Gastroesophageal sphincter (tissue), 4 donors: ENCODE data around the gene COX8C. TPM values are rescaled to one million over a fixed set of nuclear protein-coding genes. Genes with fewer than 3 reads are reported as not detected.

Experiments
- ATAC-seq: fragments of 150-250 bp; one replicate; pipeline ENCODE4 v1.9.1; 2016; ENCODE audit warnings: mild to moderate bottlenecking, moderate library complexity
- H3K27ac ChIP-seq, 4 donors: fragments of 200-600 bp; sonication (generic) in 3 of 4; 1 replicate in 3 of 4; 2 replicates in 1 of 4; pipeline ENCODE4 v1.5.1; 2016 to 2019
- H3K27me3 ChIP-seq: fragments of 200-600 bp; sonication (generic); one replicate; pipeline ENCODE4 v1.5.1; 2019
- H3K36me3 ChIP-seq, 2 donors: fragments of 200-600 bp; sonication (generic); one replicate each; pipeline ENCODE4 v1.5.1; 2019; ENCODE audit warnings: control low read depth in 1 of 2
- H3K4me1 ChIP-seq, 3 donors: fragments of 200-600 bp; sonication (generic); 1 replicate in 2 of 3; 2 replicates in 1 of 3; pipeline ENCODE4 v1.5.1; 2016 to 2019; ENCODE audit warnings: control low read depth in 2 of 3
- H3K4me3 ChIP-seq, 2 donors: fragments of 200-600 bp; sonication (generic); one replicate each; pipeline ENCODE4 v1.5.1; 2019; ENCODE audit warnings: mild to moderate bottlenecking in 1 of 2, moderate library complexity in 1 of 2
- H3K9me3 ChIP-seq, 3 donors: fragments of 200-600 bp; sonication (generic); one replicate each; pipeline ENCODE4 v1.5.1; 2017 to 2019; ENCODE audit warnings: control low read depth in 2 of 3
- CTCF ChIP-seq, 4 experiments: fragments of 200-600 bp in 2 of 4; fragments of 450-650 bp in 2 of 4; sonication (generic) in 1 of 4; IDR thresholded peaks; one replicate each; pipeline ENCODE4 v1.5.1; 2017 to 2019; ENCODE audit warnings: antibody characterized with exemption in 4 of 4, mild to moderate bottlenecking in 2 of 4, moderate library complexity in 2 of 4
- EP300 ChIP-seq: sonication (generic); formaldehyde crosslinking; IDR thresholded peaks from one replicate; pipeline ENCODE4 v1.6.1; 2017; ENCODE audit warnings: antibody characterized with exemption, mild to moderate bottlenecking
- POLR2A ChIP-seq, 2 donors: fragments of 450-650 bp; IDR thresholded peaks; one replicate each; pipeline ENCODE4 v1.6.1; 2017; ENCODE audit warnings: antibody characterized with exemption in 2 of 2, mild to moderate bottlenecking in 2 of 2, moderate library complexity in 1 of 2
- POLR2AphosphoS5 ChIP-seq: sonication (generic); formaldehyde crosslinking; IDR thresholded peaks from one replicate; pipeline ENCODE4 v1.6.1; 2017; ENCODE audit warnings: antibody characterized with exemption
- WGBS, 2 donors: methylation state at CpG; one replicate each; pipeline ENCODE4 v1.1.5; 2018; ENCODE audit warnings: low coverage in 1 of 2; 5-methylcytosine and 5-hydroxymethylcytosine counted together
- total RNA-seq, 4 donors: library from RNA; depleted of rRNA; stranded (reverse); fragments of >200 nt; gene quantifications; one replicate each; pipeline ENCODE4 v1.1.0, GENCODE V29; 2016

Gene COX8C
- total RNA-seq, 4 donors from 2014 or later, result not detected

- H3K4me1 ChIP-seq, result peaks cover 0 to 34% (median 3%) of the 10 kb centered on the region in 3 donors
- H3K27me3 ChIP-seq, result no peaks in the 10 kb centered on the region
- TF ChIP-seq EP300 (no peak), POLR2A (IDR thresholded peaks at IDR 0.05) (no peak), POLR2AphosphoS5 (no peak)
- no peak overlapping the region for H3K4me3 ChIP-seq
- WGBS, 2 donors, result 88 to 92% methylated on average over 4 to 5 of the region's 5 CpGs
- no peak overlapping the region for H3K27ac ChIP-seq
- H3K36me3 ChIP-seq, result no peaks in the 10 kb centered on the region
- no peak for ATAC-seq
- no peaks in the 10 kb centered on the region for H3K9me3 ChIP-seq
These were observed 23.9 kb upstream of the COX8C start for GRCh38 chr14:93322929-93323599.

- no peak overlapping the region for H3K27ac ChIP-seq
- WGBS, 2 donors, result 91 to 95% methylated on average over 4 of the region's 4 CpGs
These were observed 23.3 kb upstream of the COX8C start for GRCh38 chr14:93323600-93324174.

GRCh38 chr14:93326196-93326595 is 20.8 kb upstream of the COX8C start:
- TF ChIP-seq POLR2A (IDR thresholded peaks at IDR 0.05), result no peak
- TF ChIP-seq EP300, result no peak
- TF ChIP-seq POLR2AphosphoS5, result no peak
- TF ChIP-seq CTCF (IDR thresholded peaks at IDR 0.05), result no peak
- H3K27me3 ChIP-seq, result no peaks in the 10 kb centered on the region
- no peaks in the 10 kb centered on the region for H3K9me3 ChIP-seq
- H3K4me3 ChIP-seq, result no peak overlapping the region
- no peak for ATAC-seq
- H3K27ac ChIP-seq, result no peak overlapping the region
- H3K36me3 ChIP-seq, result no peaks in the 10 kb centered on the region
- WGBS, 2 donors, result 100% methylated on average over 1 of the region's 5 CpGs
- peaks cover 0 to 31% (median 9%) of the 10 kb centered on the region in 3 donors for H3K4me1 ChIP-seq

More at GRCh38 chr14:93323600-93324174, 23.3 kb upstream of the COX8C start:
- TF ChIP-seq POLR2AphosphoS5, result no peak
- TF ChIP-seq POLR2A (IDR thresholded peaks at IDR 0.05), result no peak
- TF ChIP-seq CTCF (IDR thresholded peaks at IDR 0.05), result no peak
- TF ChIP-seq EP300, result no peak
- H3K4me3 ChIP-seq, result no peak overlapping the region
- H3K27me3 ChIP-seq, result no peaks in the 10 kb centered on the region
- H3K9me3 ChIP-seq, result no peaks in the 10 kb centered on the region
- no peaks in the 10 kb centered on the region for H3K36me3 ChIP-seq
- no peak for ATAC-seq
- H3K4me1 ChIP-seq, result peaks cover 0 to 27% (median 3%) of the 10 kb centered on the region in 3 donors

GRCh38 chr14:93328546-93328945 is 18.4 kb upstream of the COX8C start:
- no peaks in the 10 kb centered on the region for H3K36me3 ChIP-seq
- H3K4me1 ChIP-seq, result peaks cover 0 to 37% (median 15%) of the 10 kb centered on the region in 3 donors
- H3K9me3 ChIP-seq, result no peaks in the 10 kb centered on the region
- TF ChIP-seq POLR2AphosphoS5 (no peak), CTCF (IDR thresholded peaks at IDR 0.05) (no peak), POLR2A (IDR thresholded peaks at IDR 0.05) (no peak)
- no peaks in the 10 kb centered on the region for H3K27me3 ChIP-seq
- no peak for ATAC-seq
- no peak overlapping the region for H3K4me3 ChIP-seq
- WGBS, 2 donors, result 93 to 100% methylated on average over 1 to 6 of the region's 6 CpGs
- H3K27ac ChIP-seq, result no peak overlapping the region

- H3K4me3 ChIP-seq, result no peak overlapping the region
- ATAC-seq, result no peak
- no peak overlapping the region for H3K27ac ChIP-seq
- no peaks in the 10 kb centered on the region for H3K27me3 ChIP-seq
- no peaks in the 10 kb centered on the region for H3K36me3 ChIP-seq
- H3K4me1 ChIP-seq, result peaks cover 0 to 45% (median 19%) of the 10 kb centered on the region in 3 donors
- WGBS, 2 donors, result 76 to 81% methylated on average over 5 of the region's 5 CpGs
- TF ChIP-seq POLR2A (IDR thresholded peaks at IDR 0.05), result no peak
- no peak for TF ChIP-seq EP300
- no peak for TF ChIP-seq CTCF (IDR thresholded peaks at IDR 0.05)
- TF ChIP-seq POLR2AphosphoS5, result no peak
- no peaks in the 10 kb centered on the region for H3K9me3 ChIP-seq
These were observed 16.9 kb upstream of the COX8C start for GRCh38 chr14:93329965-93330608.
